HG03097 (cell line): ENCODE data around the gene ATP23.

ENCODE experiments used
- ATAC-seq: cut with Tn5 transposase; IDR thresholded peaks from one replicate; pipeline ENCODE4 v1.9.1; 2021; ENCODE audit not compliant: unreplicated experiment, low FRiP score

ATP23 gene

DNA sequence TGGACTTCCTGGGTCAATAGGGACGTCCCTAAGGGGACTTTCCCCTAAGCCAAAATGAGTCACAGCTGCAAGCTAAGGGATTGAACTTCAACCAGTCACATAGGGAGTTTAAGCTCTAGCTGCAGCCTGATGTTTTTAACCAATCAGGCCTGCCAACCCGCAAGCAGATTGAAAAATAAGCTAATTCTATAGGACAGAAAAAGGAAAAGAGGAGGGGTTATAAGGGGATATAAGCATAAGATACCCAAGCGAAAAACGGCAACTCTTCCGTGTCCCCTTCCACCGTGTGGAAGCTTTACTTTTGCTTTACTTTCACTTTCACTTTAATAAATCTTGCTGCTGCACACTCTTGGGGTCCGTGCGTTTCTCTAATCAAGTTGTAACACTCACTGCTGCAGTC is 24.4 kb downstream of the ATP23 start:
- ATAC-seq, result no peak

DNA sequence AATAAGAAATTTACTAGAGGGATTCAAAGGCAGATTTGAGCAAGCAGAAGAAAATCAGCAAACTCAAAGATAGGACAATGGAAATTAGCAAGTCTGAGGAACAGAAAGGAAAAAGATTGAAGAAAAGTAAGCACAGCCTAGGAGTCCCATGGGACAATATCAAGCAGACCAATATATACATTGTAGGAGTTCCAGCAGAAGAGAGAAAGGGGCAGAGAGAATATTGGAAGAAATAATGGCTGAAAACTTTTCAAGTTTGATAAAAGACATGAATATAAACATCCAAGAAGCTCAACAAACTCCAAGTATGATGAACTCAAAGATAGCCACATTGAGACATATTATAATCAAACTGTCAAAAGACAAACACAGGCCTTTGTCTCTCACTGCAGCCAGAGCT is 25.2 kb downstream of the ATP23 start:
- no peak for ATAC-seq

DNA sequence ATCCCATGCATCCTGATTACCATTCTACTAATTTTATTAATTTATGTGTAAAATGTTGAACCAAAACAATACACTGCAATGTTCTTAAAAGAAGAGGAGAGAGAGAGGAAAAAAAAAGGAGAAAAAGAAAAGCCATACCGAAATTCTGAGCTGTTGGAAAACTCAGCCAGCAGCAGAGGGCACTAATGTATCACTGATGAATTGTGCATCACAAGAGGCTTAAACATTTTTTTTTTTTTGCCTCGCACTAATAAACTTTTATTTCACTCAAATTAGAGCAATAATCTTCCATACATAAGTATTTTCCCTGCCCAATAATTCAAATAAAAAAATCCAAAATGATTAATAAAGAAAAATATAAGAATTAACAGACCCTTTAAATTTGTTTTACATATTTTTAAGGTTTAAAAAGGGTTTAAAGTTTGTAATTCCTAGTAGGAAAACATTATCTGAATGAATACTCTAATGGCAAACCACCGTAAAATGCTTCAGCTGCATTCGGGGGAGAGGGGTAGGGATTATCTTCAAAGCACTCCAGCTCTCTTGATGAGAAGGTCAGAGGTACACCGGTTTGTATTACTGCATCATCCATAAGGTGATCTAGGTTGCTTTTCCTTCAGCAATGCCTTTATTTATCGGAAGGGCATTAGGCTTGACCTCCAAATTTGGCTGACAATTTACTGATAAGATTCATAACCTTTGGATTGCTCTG is 41.9 kb downstream of the ATP23 start:
- ATAC-seq, result no peak

DNA sequence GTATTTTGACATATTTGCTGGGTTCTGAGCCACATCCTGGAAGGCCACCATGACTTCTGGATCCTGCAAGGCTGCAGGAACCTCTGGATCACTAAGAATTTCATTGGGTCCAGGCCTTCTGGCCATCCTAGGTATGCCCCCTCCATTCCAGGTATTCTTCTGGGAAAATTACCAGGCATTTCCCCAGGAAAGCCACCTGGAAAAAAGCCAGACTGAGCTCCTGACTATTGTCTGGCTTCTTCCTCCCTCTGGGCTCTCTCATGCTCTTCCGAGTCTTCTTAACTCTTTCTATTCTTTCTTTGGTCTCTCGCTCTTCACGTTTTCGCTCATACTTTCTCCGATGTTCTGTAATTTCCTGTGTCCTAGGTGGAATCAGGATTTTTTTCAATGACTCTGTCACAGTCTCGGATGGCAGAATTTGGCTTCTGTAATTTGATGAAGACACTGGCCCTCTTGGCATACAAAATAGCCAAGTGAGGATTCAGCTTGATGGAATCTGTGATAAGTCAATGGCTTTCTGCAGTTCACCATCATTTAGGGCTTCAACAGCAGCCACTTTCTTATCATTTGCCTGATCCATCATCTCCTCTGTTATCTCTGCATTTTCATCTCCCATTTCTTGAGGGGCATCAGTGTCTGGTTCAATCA is 42.6 kb downstream of the ATP23 start:
- ATAC-seq, result no peak

DNA sequence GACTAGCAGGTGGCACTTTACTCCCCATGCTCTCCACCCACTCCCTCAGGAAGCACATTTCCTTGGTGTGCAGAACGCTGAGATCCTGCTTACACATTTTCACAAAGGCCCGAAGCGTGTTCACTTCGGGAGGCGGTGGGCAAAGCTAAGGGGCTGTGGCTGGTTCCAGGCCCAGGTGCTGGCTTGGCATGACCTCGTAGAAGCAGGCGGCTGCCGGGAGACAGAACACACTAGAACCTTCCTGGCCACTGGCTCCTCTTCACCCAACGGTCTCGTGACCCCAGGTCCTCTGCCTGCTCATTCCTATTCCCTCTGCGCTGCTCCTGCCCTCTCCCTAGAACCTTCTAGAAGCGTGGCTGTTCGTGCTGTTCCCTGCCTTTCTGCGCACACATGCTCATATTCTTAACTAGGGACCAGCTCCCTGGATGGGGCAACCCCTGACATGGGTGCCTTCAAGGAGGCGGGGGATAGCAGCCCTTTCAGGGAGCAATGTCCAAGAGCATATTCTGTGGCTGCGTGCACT is 43.3 kb downstream of the ATP23 start:
- ATAC-seq, result no peak

DNA sequence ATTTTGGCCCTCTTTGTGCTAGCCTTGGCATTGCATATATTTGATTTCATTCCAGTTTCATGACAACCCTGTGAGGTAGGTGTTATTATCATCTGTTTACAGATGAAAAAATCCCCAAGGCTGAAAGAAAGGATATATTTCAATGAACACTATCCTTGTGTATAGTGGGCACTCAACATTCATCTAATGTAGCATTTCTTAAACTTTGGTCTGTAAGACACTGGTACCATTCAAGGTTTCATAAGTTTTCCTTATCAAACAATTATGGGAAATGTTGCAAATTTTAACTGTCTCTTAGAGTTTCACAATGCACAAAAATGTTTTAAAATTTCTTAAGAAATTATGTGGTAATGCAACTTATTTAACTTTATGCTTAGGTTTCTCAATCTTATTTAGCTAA is 44.3 kb downstream of the ATP23 start:
- no peak for ATAC-seq

DNA sequence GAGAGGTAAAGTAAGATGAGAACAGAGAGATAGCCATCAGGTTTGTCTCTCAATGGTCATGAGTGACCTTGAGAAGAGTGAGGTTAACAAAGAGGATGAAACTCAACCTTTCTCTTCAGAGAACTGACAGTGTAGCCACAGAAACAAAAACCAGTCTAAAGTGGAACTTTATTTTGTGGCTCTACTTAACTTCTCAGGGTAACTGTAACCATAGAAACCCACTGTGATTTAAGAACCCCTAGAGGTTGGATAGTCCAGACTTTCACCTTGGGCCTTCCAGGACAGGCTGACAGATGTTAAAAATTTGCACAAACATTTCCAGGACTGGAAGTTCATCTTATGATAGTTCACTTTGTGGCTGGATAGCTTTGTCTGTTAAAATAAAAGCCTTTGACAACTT is 48.5 kb downstream of the ATP23 start:
- ATAC-seq, result no peak

DNA sequence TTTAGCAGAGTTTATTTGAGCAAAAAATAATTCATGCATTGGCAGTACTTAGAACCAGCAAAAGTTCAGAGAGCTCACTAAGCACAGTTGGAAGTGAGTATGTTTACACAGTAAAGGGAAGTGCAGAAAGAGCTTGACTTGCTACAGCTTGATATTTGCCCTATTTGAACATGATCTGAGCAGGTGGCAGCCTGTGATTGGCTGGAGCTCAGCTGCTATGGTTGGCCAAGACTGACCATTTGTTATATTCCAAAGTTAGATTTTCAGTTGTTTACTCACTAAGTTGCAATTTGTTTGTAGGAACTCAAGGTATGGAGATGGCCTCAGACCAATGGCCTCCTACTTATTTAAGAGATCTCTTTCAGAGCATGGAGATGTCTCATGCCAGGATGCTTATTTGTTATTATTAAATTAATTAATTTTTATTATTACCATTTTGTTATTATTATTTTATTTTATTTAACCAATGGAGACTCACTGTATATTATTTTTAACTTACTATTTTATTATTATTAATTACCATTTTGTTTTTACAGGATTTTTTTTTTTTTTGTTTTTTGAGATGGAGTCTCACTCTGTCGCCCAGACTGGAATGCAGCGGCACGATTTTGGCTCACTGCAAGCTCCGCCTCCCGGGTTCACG is 49.0 kb downstream of the ATP23 start:
- no peak for ATAC-seq

DNA sequence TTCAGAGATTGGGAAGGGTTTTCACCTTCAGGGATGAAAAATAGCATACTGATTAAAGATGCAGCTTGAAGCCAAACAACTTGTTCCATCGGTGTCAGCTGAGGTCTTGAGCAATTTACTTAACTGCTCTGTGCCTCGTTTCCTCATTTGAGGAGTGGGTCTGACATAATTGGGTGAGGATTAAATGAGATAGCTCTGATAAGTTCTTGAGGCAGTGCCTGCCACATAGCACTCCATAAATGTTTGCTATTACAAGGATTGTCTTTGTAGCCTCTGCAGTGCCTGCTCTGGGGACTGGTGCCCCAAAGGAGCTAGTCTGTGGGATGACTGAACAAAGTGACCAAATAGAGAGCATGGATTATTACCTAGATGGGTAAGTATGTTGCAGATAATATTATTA is 50.6 kb downstream of the ATP23 start:
- ATAC-seq, result no peak

DNA sequence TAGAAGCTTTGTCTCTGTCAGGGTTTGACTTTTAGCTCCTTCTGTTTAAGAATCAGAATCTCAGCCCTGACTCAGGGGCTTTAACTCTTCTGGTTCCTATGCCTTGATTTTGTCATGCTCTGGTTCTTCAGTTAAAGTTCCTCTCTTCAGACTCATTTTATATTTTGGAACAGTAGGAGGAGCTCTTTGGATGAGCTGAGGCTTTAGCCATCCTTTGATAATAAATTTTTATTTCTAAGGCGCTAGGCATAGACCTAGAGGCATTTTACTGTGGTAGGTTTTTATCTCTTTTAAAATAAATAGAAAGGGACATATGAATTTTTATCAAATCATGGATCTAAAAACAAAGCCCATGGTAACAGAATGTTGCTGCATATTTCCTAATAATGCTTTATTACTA is 51.7 kb downstream of the ATP23 start:
- ATAC-seq, result no peak

DNA sequence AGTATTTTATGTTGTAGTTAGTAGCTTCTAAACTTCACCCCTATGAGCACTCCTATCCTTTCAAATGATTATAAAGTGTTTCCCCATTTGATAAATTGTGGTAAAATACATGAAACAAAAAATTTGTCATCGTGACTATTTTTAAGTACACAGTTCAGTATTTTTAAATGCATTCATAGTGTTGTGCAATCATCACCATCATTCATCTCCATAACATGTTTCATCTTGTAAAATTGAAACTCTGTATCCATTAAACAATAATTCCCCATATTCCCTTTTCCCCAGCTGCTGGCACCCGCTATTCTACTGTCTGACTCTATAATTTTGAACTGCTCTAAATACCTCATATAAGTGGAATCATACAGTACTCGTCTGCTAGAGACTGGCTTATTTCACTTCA is 52.5 kb downstream of the ATP23 start:
- ATAC-seq, result no peak

DNA sequence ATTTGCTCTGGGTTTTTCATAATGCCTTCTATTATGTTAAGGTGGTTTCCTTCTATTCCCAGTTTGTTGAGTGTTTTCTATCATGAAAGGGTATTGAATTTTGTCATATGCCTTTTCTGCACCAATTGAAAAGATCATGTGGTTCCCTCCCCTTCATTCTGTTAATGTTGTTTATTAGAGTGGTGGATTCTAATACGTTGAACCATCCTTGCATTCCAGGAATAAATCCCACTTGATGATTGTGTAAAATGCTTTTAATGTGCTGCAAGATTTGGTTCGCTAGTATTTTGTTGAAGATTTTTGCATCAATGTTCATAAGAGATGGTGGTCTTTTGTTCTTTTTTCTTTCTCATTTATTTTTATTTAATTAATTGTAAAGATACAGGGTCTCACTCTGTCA is 55.2 kb downstream of the ATP23 start:
- no peak for ATAC-seq

DNA sequence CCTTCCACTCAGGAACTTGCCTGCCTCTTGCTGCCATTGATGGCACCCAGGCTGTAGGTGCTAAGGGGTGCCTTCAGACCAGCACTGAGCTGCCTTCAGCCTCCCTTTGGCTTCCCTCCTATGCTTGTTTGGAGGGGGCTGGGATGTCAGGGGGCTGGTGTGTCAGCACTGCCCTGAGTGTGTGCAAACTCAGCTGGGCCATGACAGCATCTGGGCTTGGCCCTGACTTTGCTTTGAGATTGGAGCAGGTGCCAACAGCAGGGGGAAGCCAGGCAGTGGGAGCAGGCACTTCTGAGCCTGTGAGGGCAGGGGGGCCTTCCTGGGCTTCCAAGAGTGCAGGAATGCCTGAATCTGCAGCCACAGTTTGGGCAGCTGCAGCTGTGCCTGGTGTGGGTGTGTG is 56.9 kb downstream of the ATP23 start:
- ATAC-seq, result no peak

DNA sequence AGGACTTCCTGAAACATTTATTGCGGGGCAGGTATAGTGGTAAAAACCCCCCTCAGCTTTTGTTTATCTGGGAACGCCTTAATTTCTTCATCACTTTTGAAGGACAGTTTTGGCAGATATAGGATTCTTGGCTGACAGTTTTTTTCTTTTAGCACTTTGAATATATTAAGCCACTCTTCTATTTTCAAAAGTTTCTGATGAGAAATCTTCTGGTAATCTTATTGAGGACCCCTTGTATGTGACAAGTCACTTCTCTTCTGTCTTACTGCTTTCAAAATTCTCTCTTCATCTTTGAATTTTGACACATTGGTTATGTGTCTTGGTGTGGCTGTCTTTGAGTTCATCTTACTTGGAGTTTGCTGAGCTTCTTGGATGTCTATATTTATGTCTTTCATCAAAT is 59.1 kb downstream of the ATP23 start:
- no peak for ATAC-seq

DNA sequence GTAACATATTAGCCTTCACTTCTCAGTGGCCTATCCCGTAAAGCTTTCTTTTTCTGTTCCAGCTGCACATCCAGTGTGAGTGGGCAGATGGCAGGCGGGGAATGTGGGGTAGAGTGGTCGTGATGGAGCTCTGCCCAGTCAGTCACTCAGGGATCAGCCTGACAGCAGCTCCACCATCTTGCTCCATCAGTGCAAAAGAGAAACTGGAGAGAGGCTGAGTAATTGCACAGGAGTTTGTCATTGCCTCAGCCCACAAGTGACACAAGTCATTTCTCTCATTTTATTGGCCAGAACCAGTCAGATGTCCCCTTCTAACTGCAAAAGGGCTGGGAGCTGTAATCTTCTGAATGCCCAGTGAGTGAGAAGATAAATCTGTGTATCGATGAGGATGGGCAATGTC is 66.5 kb downstream of the ATP23 start:
- ATAC-seq, result no peak

DNA sequence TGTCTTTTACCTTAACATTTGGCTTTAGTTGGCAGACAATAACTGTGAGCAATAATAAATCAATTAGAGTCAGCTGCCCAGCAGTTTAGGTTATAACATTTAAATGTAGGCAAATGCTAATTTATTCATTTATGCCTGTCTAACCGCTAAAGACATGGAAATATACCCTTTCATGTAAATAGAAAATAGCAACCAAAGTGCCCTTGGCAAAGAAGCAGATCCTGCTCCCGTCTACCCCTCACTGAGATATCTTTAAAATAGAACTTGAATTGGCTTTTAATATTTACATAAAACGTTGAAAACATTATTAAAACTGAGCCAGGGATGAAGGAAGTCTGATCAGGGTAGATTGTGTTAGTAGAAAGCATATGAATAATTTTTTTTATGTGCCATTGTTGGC is 67.3 kb downstream of the ATP23 start:
- no peak for ATAC-seq
